Measurements from ENCODE around the gene ABCB8.
"Not testable (repeated sequence)": the region's sequence is repeated elsewhere in the genome, so short reads cannot be mapped to it uniquely, and the experiment has no call there.

Gene ABCB8

DNA sequence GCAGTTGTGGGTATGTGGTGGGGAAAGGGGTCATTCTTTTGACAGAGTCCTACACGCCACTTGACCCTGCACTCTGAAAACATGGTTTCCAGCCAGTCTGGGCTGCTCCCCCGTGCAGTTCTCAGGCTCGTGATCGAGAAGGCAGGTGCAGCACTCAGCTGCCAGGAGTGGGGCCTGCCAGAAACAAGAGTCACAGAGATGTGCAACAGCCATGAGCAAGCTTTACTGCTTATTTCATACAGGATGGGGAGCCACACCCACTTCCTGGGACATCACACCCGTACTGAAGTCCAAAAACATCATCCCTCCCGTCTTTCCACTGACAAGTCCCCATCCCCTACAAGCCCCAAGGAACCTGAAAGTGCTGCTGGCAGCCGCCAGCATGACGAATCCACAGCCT, 13.3 kb upstream of the ABCB8 start:
- DNase-seq (ENCODE audit: low read depth) = no peak

DNA sequence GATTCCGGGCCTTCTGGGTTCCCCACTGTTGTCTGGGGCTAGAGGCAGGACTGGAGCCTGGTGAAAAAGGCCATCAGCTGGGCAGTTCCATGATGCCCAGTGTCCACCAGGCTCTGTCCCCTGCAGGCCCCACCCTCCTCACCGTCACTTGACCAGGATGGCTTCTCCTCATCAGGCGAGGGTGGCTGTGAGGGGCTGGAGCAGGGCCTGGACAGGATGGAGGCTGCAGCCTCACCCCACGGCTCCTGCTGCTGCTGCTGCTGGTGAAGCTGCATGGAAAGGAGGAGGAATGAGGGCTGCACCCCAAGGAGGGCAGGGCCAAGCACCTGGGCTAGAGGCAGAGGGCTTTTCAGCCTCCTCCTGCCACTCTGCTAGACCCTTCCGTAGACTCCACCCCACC, 12.3 kb upstream of the ABCB8 start:
- no peak for DNase-seq (ENCODE audit: low read depth)

DNA sequence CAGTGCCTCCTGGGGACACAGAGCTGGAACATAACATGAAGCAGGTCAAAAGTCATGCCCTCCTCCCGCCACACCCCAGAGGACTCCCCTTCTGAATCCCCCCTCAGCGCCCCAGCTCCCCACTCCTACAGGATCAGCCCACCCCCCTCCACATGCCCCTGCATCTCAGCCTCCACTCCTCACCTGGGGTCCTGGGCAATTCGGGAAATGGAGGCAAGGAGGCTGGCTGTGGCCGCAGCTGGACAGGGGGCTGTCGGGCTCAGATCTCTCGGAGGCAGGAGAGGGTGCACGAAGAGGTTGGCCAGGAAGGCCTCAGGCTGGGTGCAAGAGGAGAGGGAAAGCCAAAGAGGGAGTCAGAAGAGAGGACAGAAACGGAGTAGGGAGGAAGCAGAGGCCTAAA, 11.7 kb upstream of the ABCB8 start:
- DNase-seq (ENCODE audit: low read depth) = no peak

DNA sequence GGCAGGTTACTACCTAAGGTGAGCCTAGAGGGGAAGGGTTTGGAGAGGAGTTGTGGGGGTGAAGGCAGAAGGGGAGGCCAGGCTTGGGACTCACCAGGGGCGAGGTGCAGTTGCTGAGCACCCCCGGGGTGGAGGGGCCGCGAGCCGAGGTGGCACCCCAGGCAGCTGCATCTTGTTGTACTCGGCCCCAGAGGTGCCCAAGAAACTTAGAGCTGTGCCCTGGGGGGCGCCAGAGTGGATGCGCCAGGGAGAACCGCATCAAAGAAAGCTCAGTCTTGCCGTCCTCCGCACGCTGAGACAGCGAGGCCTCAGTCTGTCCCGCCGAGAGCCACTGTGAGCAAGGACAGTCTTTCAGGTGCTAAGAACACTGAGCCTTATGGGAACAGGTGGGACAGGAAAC, 11.3 kb upstream of the ABCB8 start:
- no peak for DNase-seq (ENCODE audit: low read depth)

DNA sequence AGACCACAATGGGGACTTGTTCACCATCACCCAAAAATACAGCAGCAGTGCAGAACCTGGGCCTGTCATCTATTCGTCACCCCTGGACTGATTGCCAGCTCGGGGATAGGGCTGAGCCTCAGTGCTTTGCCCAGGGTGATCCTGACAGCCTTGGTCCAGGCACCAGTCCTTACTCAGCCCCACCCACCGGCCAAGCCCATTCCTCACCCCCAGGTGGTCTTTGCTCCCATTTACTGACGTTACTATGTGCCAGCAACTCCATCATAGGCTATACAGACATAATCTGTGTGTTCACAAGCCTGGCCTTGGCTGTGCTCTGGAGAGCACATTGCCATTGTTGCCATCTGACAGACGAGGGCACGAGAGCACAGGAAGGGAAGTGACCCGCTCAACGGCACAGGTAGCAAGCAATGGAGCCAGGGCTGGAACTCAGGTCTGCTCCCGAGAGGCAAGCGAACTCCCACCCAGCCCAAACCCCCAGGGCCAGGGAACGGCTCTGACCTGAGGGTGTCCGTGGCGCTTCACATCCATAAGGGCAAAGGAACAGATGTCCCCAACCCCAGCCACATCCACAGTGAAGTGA, 10.8 kb upstream of the ABCB8 start:
- DNase-seq (ENCODE audit: low read depth) = no peak

DNA sequence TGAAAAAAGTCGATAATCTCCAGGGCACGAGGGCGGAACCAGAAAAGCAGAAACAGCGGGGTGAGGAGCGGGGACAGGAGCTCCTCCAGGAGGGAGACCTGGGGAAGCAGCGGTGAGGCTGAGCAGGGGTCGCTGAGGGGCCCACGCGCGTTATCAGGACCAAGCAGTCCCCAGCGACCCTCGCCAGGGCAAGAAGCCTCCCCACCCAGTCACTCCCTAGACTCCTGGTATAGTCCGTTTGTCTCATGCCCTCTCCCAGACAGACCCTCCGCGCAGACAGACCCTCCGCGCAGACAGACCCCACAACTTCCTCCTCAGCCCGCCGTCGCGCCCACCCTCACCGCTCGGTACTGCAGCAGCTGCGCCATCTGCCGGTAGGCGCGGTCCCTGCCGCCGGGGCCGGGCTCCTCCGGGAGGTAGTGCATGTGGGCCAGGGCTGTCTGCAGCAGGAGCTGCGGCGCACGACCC, 10.3 kb upstream of the ABCB8 start:
- no peak for DNase-seq (ENCODE audit: low read depth)

DNA sequence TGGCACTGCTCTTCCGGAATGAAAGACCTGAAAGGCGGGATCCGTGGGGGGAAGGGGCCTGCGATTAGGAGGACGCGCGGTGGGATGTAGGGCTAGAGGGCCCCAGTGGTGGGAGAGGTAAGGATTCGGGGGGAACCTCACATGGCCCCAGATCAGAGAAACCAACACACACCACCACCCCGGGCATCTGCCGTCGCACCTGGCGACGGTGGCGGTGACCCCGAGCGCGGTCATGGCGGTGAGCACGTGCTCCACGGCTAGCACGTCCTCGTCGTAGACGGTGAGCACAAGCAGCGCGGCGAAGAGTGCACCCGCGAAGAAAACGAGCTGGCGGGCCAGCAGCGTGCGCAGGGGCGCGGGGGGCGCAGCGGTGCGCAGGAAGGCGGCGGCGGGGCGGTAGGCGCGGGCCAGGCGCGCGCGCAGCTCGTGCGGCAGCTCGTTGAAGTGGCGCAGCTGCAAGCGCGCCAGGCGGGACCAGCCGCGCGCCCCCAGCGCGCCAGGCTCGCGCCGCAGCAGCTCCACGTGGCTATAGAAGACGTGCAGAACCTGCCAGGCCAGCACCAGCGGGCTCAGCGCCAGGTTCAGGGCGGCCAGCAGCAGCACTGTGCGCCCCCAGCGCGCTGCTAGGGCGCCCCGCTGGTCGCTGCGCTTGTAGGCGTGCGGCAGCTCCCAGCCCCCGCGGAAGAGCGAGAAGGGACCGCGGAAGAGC, 9.7 kb upstream of the ABCB8 start:
- DNase-seq (ENCODE audit: low read depth) = no peak

DNA sequence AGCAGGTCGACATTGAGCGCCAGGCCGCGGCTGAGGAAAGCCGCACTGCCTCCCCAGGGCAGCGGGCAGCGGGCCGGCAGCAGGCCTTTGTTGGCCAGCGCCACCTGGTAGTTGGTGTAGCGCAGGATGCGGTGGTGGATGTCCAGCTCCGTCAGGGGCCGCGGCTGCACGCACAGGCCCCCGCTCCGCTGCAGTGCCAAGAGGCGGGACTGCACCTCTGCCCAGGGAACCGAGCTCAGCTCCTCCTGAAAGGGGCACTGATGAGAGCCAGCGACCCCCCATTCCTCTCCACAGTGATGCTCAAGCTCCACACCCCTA, 9.2 kb upstream of the ABCB8 start:
- DNase-seq (ENCODE audit: low read depth) = no peak

DNA sequence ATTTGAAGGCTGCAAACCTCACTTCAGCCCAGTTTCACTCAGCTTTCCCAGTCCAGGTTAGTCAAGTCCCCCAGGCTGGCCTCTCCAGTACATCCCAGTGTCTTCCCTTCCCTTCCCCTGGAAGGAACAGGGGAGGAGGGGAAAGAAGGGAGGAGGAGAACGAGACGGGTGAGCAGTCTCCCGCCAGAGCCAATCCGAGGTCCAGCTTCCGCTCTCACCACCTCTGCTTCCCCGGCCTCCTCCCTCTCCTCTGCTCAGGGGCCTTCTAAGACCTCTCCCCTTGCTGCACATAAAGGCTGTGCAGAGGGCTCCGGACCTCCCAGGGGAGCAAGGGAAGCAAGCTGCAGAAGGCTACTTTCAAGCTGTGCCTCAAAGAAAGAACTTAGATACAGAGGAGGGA, 8.0 kb upstream of the ABCB8 start:
- DNase-seq (ENCODE audit: low read depth) = no peak

DNA sequence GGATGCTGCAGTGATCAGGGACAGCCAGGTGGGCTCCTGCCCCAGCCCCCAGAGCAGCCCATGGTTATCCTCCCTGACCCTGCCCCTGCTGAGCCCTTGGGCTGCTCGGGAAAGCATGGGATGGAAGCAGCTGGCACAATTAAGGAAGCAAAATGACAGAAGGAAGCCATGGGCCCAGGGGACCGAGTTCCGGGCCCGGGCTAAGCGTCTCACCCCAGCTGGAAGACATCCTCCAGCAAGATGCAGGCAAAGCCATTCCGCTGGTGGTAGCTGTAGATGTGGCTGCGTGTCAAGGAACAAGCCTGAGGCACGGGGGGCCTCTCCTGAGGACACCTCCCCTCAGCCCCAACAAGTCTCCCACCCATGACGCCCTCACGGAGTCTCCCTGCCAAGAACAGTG, 5.0 kb upstream of the ABCB8 start:
- DNase-seq (ENCODE audit: low read depth) = no peak

DNA sequence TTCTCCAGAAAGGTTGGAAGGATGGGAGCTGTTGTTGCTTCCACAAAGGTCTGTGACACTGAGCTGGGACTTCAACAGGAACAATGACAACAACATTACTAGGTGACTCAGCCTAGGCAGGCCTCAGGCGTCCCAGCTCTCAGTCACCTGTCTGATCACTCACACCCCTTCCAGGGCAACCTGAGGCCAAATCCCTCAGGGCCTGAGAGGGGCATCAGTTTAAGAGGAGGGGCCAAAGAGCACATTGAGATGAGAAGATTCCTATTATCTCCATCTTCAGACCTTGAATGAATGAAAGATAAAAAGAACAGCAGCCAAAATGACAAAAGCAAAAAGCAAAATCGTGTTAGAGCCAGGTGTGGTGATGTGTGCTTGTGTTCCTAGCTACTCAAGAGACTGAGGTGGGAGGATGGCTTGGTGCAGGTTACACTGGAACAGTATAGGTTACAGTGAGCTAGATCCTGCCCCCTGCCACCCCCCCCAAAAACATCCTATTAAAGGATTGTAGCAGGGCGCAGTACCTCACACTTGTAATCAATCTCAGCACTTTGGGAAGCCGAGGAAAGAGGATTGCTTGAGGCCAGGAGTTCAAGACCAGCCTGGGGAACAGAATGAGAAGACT, 3.7 kb upstream of the ABCB8 start, which contains the start of gene ATG9B:
Gene ATG9B (minus strand): TSS at position 60 of the 622 bp plus-strand sequence. CDS start 71 bp downstream, outside the sequence.
- DNase-seq (ENCODE audit: low read depth) = no peak

DNA sequence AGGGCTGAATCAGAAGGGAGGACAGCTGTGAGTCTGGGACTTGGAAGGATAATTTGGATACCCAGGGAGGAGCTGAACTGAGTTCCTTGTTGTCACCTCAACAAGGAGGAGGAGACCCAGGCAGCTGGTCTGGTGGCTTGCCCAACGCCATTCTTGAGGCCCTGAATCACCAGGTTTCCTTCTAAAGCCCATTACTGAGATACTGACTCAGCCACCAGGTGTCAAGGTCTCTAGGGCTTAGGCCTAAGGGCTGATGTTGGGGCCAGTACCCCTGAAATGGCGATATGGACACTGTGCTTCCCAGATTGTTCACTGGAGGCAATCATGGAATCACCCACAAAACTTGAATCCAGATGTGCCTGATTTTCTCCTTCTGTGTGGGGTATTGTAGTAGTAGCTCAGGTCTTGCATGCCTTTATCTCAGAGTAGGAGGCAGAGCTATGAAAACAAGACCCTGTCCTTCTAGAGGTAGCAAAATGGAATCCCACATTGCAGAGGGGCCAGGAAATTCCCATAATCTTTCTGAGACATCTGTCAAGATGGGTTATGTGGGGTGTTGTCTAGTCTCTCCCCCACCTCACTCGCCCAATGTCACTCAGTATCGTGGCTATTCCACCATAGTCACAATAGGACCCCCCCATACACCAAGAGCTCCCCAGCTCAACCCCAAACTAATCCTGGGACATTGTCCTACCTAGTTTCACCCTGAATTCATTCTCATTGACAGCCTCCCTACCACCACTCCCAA, 2.2 kb upstream of the ABCB8 start:
- DNase-seq (ENCODE audit: low read depth) = no peak

DNA sequence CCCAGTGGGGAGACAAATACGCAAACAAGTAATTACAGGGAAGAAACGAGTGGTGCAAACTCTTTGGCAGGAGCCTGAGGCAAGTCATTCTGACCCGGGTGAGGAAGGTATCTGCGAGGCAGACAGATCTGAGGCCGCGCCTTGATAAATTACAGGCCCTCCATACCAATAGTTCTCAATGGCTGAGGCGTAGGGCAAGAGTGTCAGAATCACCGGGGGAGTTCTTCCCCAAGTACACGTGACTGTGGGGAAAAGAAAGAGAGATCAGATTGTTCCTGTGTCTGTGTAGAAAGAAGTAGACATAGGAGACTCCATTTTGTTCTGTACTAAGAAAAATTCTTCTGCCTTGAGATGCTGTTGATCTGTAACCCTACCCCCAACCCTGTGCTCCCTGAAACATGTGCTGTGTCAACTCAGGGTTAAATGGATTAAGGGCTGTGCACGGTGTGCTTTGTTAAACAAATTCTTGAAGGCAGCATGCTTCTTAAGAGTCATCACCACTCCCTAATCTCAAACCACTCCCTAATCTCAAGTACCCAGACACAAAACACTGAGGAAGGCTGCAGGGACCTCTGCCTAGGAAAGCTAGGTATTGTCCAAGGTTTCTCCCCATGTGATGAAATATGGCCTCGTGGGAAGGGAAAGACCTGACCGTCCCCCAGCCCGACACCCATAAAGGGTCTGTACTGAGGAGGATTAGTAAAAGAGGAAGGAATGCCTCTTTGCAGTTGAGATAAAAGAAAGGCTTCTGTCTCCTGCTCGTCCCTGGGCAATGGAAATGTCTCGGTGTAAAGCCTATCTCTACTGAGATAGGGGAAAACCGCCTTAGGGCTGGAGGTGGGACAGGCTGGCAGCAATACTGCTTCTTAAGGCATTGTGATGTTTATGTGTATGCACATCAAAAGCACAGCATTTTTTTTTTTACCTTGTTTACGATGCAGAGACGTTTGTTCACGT, 1.2 kb upstream of the ABCB8 start:
- DNase-seq (ENCODE audit: low read depth) = not testable (repeated sequence)

DNA sequence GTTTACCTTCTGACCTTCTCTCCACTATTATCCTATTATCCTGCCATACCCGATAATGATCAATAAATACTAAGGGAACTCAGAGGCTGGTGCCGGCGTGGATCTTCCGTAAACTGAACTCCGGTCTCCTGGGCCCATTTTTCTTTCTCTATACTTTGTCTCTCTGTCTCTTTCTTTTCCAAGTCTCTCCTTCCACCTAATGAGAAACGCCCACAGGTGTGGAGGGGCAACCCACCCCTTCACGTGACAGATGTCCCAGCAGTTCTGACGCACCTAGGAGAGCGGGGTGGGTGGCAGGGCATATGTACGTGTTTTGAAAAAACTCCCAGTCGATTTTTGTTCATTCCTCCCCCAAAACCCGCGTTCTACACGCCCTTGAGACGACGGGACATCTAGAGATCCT, 521 bp upstream of the ABCB8 start:
- not testable (repeated sequence) for DNase-seq (ENCODE audit: low read depth)

DNA sequence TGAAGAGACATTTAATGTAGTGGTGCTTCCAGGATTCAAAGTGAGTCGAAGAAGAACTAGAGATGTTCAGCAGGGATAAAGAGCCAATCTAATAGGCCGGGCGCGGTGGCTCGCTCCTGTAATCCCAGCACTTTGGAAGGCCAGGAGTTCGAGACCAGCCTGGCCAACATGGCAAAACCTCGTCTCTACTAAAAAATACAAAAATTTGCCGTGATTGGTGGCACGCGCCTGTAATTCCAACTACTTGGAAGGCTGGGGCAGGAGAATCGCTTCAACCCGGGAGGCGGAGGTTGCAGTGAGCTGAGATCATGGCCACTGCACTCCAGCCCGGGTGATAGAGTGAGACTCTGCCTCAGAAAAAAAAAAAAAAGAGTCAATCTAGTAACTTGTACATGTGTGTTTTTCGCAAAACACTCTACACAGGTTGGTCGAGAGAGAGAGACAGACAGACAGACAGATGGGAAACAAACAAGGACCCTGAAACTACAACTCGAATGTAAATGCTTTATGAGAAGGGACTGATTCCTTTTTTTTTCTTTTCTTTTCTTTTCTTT, 775 bp downstream of the ABCB8 start:
- DNase-seq (ENCODE audit: low read depth) = no peak

DNA sequence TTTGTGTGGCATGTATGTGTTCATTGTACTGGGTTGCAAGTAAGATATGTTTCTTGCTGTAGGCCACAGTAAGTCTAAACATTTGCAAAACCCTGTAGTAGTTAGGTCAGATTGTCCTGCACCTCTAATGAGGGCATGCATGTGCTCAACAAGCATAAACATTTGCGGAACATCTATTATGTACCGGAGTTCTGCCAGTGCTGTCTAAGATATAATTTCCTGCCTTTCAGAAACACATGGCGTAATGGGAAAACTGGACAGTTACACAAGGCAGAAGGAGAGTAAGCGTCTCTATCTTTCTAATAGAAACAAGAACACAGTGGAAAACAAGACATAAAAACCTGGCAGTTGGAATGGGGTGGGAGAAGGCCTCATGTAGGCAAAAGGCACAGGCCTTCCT, 2.8 kb downstream of the ABCB8 start:
- no peak for DNase-seq (ENCODE audit: low read depth)

DNA sequence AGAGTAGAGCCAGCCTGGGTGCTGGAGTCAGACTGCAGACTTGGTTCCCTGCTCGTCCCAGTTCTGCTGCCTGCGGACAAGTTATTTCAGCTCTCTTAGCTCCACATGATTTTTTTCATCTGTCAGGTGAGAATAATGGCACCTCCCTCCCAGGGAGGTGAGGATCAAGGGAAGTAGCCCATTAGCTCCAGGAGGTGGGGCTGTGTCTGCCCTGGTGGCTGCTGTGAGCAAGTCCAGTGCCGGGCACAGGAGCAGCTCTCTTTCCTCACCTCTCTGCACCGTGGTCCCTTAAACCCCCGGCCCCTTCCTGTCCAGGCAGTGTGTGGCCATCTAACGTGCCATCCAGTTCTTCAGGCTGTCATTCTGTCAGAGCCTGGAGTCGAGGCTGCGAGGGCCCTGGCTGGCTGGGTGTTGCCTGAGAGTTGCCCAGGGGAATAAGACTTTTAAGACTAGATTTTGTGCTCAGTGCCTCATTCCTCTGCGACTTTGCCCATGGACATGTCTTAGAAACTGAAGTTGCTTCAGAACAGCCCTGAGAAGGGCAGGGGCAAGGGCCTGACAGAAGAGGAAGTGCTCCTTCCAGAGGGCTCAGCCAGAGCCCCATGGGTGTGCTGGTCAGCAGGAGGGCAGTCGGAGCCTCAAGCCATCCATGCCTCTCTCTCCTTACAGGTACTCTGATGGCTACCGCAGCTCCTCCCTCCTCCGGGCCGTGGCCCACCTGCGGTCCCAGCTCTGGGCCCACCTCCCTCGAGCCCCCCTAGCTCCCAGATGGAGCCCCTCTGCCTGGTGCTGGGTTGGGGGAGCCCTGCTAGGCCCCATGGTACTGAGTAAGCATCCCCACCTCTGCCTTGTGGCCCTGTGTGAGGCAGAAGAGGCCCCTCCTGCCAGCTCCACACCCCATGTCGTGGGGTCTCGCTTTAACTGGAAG, 5.0 kb downstream of the ABCB8 start:
- DNase-seq (ENCODE audit: low read depth) = no peak

DNA sequence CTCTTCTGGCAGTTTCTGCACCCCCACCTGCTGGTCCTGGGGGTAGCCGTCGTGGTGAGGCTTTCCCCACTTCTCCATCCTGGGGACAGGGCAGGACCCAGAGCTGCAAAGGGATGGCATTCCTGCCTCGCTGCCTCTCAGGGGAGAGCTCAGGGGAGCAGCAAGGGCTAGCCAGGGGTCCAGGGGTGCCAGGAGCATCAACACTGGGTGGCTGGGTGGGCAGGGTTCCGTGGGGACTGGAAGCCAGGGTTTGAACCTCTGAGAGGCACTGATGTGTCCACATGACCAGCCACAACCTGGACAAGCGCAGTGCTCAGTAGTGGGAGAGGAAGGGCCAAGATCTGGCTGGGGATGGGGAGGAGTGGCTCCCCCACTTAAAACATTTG, 5.6 kb downstream of the ABCB8 start:
- DNase-seq (ENCODE audit: low read depth) = no peak

DNA sequence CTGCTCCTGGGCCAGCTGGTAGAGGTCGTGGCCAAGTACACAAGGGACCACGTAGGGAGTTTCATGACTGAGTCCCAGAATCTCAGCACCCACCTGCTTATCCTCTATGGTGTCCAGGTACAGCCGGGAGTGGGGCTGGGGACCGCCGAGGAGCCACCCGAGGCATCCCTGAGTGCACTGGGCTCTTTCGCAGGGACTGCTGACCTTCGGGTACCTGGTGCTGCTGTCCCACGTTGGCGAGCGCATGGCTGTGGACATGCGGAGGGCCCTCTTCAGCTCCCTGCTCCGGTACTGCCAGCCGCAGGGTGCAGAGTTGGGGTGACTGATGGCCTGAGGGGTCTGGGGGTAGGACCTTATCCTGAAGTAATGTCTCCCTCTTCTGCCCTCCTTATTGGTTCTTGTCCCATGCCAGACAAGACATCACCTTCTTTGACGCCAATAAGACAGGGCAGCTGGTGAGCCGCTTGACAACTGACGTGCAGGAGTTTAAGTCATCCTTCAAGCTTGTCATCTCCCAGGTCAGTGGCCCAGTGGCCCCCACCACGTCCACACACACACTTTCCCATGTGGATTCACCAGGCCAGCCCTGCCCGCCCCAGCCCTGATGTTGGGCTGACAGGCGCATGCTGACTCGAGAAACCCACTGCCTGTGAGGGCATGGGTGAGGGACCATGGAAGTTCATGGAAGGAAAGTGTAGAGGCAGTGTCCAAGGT, 6.2 kb downstream of the ABCB8 start:
- DNase-seq (ENCODE audit: low read depth) = no peak
